ENCODE measurements around the gene PMPCB. TPM values are rescaled to one million over a fixed set of nuclear protein-coding genes. Genes with fewer than 3 reads are reported as not detected.

Gene PMPCB
- total RNA-seq, 1 donor from 2014 or later: 35.5 TPM

- DNase-seq (ENCODE audit: low spot score in 2 of 2): no peak
- Histone ChIP-seq H3K27ac (no peak overlapping the region), H3K4me1 (peaks cover 3% of the 10 kb centered on the region in 2 donors), H3K4me3 (no peak overlapping the region), H3K36me3 (no peaks in the 10 kb centered on the region), H3K9me3 (no peaks in the 10 kb centered on the region), H3K27me3 (no peaks in the 10 kb centered on the region)
- no peak for TF ChIP-seq CTCF (IDR thresholded peaks at IDR 0.05)
- intact Hi-C loops (cut with DNase I): no loop called here
Observed at GRCh38 chr7:103292122-103292521, 5.1 kb upstream of the PMPCB start.

GRCh38 chr7:103293526-103293925 is 3.7 kb upstream of the PMPCB start:
- no peak for TF ChIP-seq CTCF (IDR thresholded peaks at IDR 0.05)
- H3K9me3 ChIP-seq: no peaks in the 10 kb centered on the region
- no peak overlapping the region for H3K27ac ChIP-seq
- no peaks in the 10 kb centered on the region for H3K36me3 ChIP-seq
- intact Hi-C loops (cut with DNase I): no loop called here
- peaks cover 8% of the 10 kb centered on the region in 2 donors for H3K4me1 ChIP-seq
- no peak overlapping the region for H3K4me3 ChIP-seq
- no peak for DNase-seq (ENCODE audit: low spot score in 2 of 2)
- no peaks in the 10 kb centered on the region for H3K27me3 ChIP-seq

GRCh38 chr7:103297837-103298179 is 573 bp downstream of the PMPCB start:
- H3K36me3 ChIP-seq: peaks cover 25 to 34% of the 10 kb centered on the region in 2 donors
- no peaks in the 10 kb centered on the region for H3K9me3 ChIP-seq
- H3K4me3 ChIP-seq: peak overlapping the region; percentile 79 to 89
- intact Hi-C loops (cut with DNase I): loop anchor here (2.0 kb wide), 1 partner anchor 47 kb away; the partner anchor contains the start of gene DNAJC2
- H3K27me3 ChIP-seq: no peaks in the 10 kb centered on the region
- peak overlapping the region; percentile 78 to 81 for H3K27ac ChIP-seq
- TF ChIP-seq CTCF (IDR thresholded peaks at IDR 0.05): no peak
- DNase-seq (ENCODE audit: low spot score in 2 of 2): no peak
- peaks cover 9 to 13% of the 10 kb centered on the region in 2 donors for H3K4me1 ChIP-seq

GRCh38 chr7:103299660-103300059 is 2.4 kb downstream of the PMPCB start:
- no peak overlapping the region for H3K27ac ChIP-seq
- no peak for DNase-seq (ENCODE audit: low spot score in 2 of 2)
- peaks cover 36 to 51% of the 10 kb centered on the region in 2 donors for H3K36me3 ChIP-seq
- TF ChIP-seq CTCF (IDR thresholded peaks at IDR 0.05): no peak
- H3K4me3 ChIP-seq: no peak overlapping the region
- no peaks in the 10 kb centered on the region for H3K27me3 ChIP-seq
- no peaks in the 10 kb centered on the region for H3K9me3 ChIP-seq
- intact Hi-C loops (cut with DNase I): no loop called here
- H3K4me1 ChIP-seq: peaks cover 9 to 13% of the 10 kb centered on the region in 2 donors

GRCh38 chr7:103301441-103301840 is 4.2 kb downstream of the PMPCB start:
- no peak for TF ChIP-seq CTCF (IDR thresholded peaks at IDR 0.05)
- H3K36me3 ChIP-seq: peaks cover 52 to 69% of the 10 kb centered on the region in 2 donors
- H3K9me3 ChIP-seq: no peaks in the 10 kb centered on the region
- no peaks in the 10 kb centered on the region for H3K27me3 ChIP-seq
- H3K4me1 ChIP-seq: peaks cover 9 to 13% of the 10 kb centered on the region in 2 donors
- intact Hi-C loops (cut with DNase I): no loop called here
- H3K27ac ChIP-seq: no peak overlapping the region
- H3K4me3 ChIP-seq: no peak overlapping the region
- DNase-seq (ENCODE audit: low spot score in 2 of 2): no peak
